IMR-90 (cell line): ENCODE data around the gene SLC6A7.

Source experiments
- BHLHE40 ChIP-seq: fragments of 150-350 bp; IDR thresholded peaks from 2 replicates; pipeline ENCODE4 v1.6.1; 2016; ENCODE audit warnings: mild to moderate bottlenecking, low read depth, low read length
- FOS ChIP-seq: fragments of 150-350 bp; IDR thresholded peaks from 2 replicates; pipeline ENCODE4 v1.6.1; 2016; ENCODE audit warnings: low read depth, low read length
- MAFK ChIP-seq: IDR thresholded peaks from 2 replicates; pipeline ENCODE4 v1.6.1; 2012; ENCODE audit warnings: low read depth, low read length, improper control_type of control experiment
- NFE2L2 ChIP-seq: fragments of 150-350 bp; IDR thresholded peaks from 2 replicates; pipeline ENCODE4 v1.6.1; 2016; ENCODE audit warnings: low read depth, mild to moderate bottlenecking, low read length
- POLR2A ChIP-seq: IDR thresholded peaks from 2 replicates; pipeline ENCODE4 v1.6.1; 2012; ENCODE audit warnings: mild to moderate bottlenecking, low read depth, low read length
- RAD21 ChIP-seq: IDR thresholded peaks from 2 replicates; pipeline ENCODE4 v1.6.1; 2012; ENCODE audit warnings: low read length, improper control_type of control experiment
- RCOR1 ChIP-seq: IDR thresholded peaks from 2 replicates; pipeline ENCODE4 v1.6.1; 2012; ENCODE audit warnings: mild to moderate bottlenecking, low read length, improper control_type of control experiment; ENCODE audit not compliant: insufficient replicate concordance
- RFX5 ChIP-seq: IDR thresholded peaks from 2 replicates; pipeline ENCODE4 v1.8.0; 2012; ENCODE audit warnings: low read depth, mild to moderate bottlenecking, low read length, moderate library complexity
- SMC3 ChIP-seq: fragments of 150-350 bp; IDR thresholded peaks from 2 replicates; pipeline ENCODE4 v1.6.1; 2016; ENCODE audit warnings: low read depth, mild to moderate bottlenecking, antibody characterized with exemption, low read length, moderate library complexity
- TF ChIP-seq, protein P1 (sequence below): conservative IDR thresholded peaks from 2 replicates; pipeline ENCODE4 v1.5.1; 2012; ENCODE audit warnings: mild to moderate bottlenecking, low read depth, low read length, improper control_type of control experiment
- TF ChIP-seq, protein P2 (sequence below): fragments of 150-350 bp; IDR thresholded peaks from 2 replicates; pipeline ENCODE4 v1.6.1; 2016; ENCODE audit warnings: low read depth, mild to moderate bottlenecking, low read length, moderate library complexity, borderline replicate concordance
- TF ChIP-seq, protein P3 (sequence below): fragments of 150-350 bp; IDR thresholded peaks from 2 replicates; pipeline ENCODE4 v1.6.1; 2017; ENCODE audit warnings: mild to moderate bottlenecking, antibody characterized with exemption, low read length, low read depth

DNA sequence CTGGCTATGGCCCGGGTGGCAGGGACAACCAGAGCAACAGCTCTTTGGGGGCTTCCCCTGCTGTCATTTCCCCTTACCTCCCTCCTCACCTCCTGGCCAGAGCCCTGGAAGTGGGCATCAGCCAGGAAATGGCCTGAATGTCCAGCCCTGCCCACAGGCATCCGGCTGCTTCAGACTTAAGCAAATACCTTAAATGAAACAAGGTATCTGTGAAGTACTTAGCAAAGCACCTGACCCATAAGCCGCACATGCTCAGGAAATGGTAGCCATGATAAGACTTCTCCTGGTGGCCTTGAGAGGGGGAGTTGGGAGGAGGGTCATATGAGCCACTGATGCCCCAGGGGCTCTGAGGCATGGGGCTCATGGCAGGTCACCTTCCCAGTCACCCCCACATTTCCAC lies 55.9 kb downstream of the SLC6A7 start:
- no peak for TF ChIP-seq POLR2A
- no peak for TF ChIP-seq BHLHE40
- TF ChIP-seq RFX5, result no peak
- no peak for TF ChIP-seq RAD21
- TF ChIP-seq, protein P1, sequence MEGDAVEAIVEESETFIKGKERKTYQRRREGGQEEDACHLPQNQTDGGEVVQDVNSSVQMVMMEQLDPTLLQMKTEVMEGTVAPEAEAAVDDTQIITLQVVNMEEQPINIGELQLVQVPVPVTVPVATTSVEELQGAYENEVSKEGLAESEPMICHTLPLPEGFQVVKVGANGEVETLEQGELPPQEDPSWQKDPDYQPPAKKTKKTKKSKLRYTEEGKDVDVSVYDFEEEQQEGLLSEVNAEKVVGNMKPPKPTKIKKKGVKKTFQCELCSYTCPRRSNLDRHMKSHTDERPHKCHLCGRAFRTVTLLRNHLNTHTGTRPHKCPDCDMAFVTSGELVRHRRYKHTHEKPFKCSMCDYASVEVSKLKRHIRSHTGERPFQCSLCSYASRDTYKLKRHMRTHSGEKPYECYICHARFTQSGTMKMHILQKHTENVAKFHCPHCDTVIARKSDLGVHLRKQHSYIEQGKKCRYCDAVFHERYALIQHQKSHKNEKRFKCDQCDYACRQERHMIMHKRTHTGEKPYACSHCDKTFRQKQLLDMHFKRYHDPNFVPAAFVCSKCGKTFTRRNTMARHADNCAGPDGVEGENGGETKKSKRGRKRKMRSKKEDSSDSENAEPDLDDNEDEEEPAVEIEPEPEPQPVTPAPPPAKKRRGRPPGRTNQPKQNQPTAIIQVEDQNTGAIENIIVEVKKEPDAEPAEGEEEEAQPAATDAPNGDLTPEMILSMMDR, result no peak
- TF ChIP-seq MAFK, result no peak
- TF ChIP-seq, protein P2, sequence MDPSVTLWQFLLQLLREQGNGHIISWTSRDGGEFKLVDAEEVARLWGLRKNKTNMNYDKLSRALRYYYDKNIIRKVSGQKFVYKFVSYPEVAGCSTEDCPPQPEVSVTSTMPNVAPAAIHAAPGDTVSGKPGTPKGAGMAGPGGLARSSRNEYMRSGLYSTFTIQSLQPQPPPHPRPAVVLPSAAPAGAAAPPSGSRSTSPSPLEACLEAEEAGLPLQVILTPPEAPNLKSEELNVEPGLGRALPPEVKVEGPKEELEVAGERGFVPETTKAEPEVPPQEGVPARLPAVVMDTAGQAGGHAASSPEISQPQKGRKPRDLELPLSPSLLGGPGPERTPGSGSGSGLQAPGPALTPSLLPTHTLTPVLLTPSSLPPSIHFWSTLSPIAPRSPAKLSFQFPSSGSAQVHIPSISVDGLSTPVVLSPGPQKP, result no peak
- no peak for TF ChIP-seq RCOR1
- TF ChIP-seq NFE2L2, result no peak
- TF ChIP-seq, protein P3, sequence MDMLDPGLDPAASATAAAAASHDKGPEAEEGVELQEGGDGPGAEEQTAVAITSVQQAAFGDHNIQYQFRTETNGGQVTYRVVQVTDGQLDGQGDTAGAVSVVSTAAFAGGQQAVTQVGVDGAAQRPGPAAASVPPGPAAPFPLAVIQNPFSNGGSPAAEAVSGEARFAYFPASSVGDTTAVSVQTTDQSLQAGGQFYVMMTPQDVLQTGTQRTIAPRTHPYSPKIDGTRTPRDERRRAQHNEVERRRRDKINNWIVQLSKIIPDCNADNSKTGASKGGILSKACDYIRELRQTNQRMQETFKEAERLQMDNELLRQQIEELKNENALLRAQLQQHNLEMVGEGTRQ, result no peak
- TF ChIP-seq SMC3, result no peak
- no peak for TF ChIP-seq FOS
